GM21786 (cell line): ENCODE results near the gene DISP1.

Experiments used
- ATAC-seq: cut with Tn5 transposase; IDR thresholded peaks from one replicate; pipeline ENCODE4 v1.9.1; 2021; ENCODE audit not compliant: unreplicated experiment

Gene DISP1

GRCh38 chr1:222814536-222815439, at the start of gene DISP1:
TSS of gene DISP1 (plus strand) at chr1:222815039. CDS start at chr1:222942824, 127,785 bp downstream.
- ATAC-seq = peak; percentile 86

- no peak for ATAC-seq
Measured at GRCh38 chr1:222767152-222767571, 47.7 kb upstream of the DISP1 start.

GRCh38 chr1:222768592-222768991, 46.2 kb upstream of the DISP1 start:
- ATAC-seq = no peak

- no peak for ATAC-seq
Measured at GRCh38 chr1:222769181-222769580, 45.7 kb upstream of the DISP1 start.

- ATAC-seq = no peak
Measured at GRCh38 chr1:222769971-222770620, 44.7 kb upstream of the DISP1 start.

GRCh38 chr1:222772996-222773379, 41.9 kb upstream of the DISP1 start:
- peak; percentile 91 for ATAC-seq

- no peak for ATAC-seq
Measured at GRCh38 chr1:222777463-222777862, 37.4 kb upstream of the DISP1 start.

- ATAC-seq = no peak
Measured at GRCh38 chr1:222777977-222778376, 36.9 kb upstream of the DISP1 start.

- no peak for ATAC-seq
Measured at GRCh38 chr1:222781251-222781650, 33.6 kb upstream of the DISP1 start.

- no peak for ATAC-seq
Measured at GRCh38 chr1:222783051-222783450, 31.8 kb upstream of the DISP1 start.

GRCh38 chr1:222784371-222784770, 30.5 kb upstream of the DISP1 start:
- ATAC-seq = no peak

- no peak for ATAC-seq
Measured at GRCh38 chr1:222784916-222785315, 29.9 kb upstream of the DISP1 start.

- no peak for ATAC-seq
Measured at GRCh38 chr1:222785529-222785928, 29.3 kb upstream of the DISP1 start.

GRCh38 chr1:222786121-222786520, 28.7 kb upstream of the DISP1 start:
- no peak for ATAC-seq

GRCh38 chr1:222787729-222788128, 27.1 kb upstream of the DISP1 start:
- ATAC-seq = no peak

GRCh38 chr1:222788402-222789156, 26.3 kb upstream of the DISP1 start:
- no peak for ATAC-seq

- no peak for ATAC-seq
Measured at GRCh38 chr1:222790115-222790514, 24.7 kb upstream of the DISP1 start.

GRCh38 chr1:222790520-222790919, 24.3 kb upstream of the DISP1 start:
- no peak for ATAC-seq

GRCh38 chr1:222791006-222791710, 23.7 kb upstream of the DISP1 start:
- no peak for ATAC-seq

- ATAC-seq = no peak
Measured at GRCh38 chr1:222792744-222793143, 22.1 kb upstream of the DISP1 start.
